ENCODE results near the gene ZEB2. TPM values are rescaled to one million over a fixed set of nuclear protein-coding genes. Genes with fewer than 3 reads are reported as not detected.

Gene ZEB2
- total and polyA plus RNA-seq, 2 donors from 2014 or later: 8.3 to 136 TPM

GRCh38 chr2:144475569-144476275 lies 44.2 kb downstream of the ZEB2 start:
- Histone ChIP-seq H3K9me3 (ENCODE audit: control insufficient read depth in 2 of 3, insufficient read depth in 1 of 3, low read length in 3 of 3) (no peaks in the 10 kb centered on the region), H3K36me3 (ENCODE audit: control insufficient read depth in 2 of 3, insufficient read depth in 3 of 3, low read length in 3 of 3) (no peaks in the 10 kb centered on the region), H3K27ac (ENCODE audit: low read depth in 2 of 2, low read length in 2 of 2) (no peak overlapping the region), H3K4me1 (ENCODE audit: control insufficient read depth in 2 of 3, insufficient read depth in 2 of 3, low read depth in 1 of 3, low read length in 3 of 3) (peaks cover 3 to 22% (median 9%) of the 10 kb centered on the region in 3 donors), H3K4me3 (ENCODE audit: low read length in 3 of 3) (no peak overlapping the region), H3K9ac (ENCODE audit: low read length in 3 of 3) (no peak overlapping the region), H3K27me3 (ENCODE audit: control insufficient read depth, insufficient read depth, low read length) (no peaks in the 10 kb centered on the region)
- DNase-seq (no peak), FAIRE-seq (no peak)
- no peak for TF ChIP-seq CTCF (IDR thresholded peaks at IDR 0.05; ENCODE audit: borderline replicate concordance, extremely low read depth, insufficient read depth)
- intact Hi-C loops (cut with DNase I): no loop called here

GRCh38 chr2:144475044-144475443 lies 44.9 kb downstream of the ZEB2 start:
- peaks cover 3 to 29% (median 9%) of the 10 kb centered on the region in 3 donors for H3K4me1 ChIP-seq (ENCODE audit: control insufficient read depth in 2 of 3, insufficient read depth in 2 of 3, low read depth in 1 of 3, low read length in 3 of 3)
- FAIRE-seq (no peak), DNase-seq (no peak)
- no peak for TF ChIP-seq CTCF (IDR thresholded peaks at IDR 0.05; ENCODE audit: borderline replicate concordance, extremely low read depth, insufficient read depth)
- no peak overlapping the region for H3K4me3 ChIP-seq (ENCODE audit: low read length in 3 of 3)
- H3K27me3 ChIP-seq (ENCODE audit: control insufficient read depth, insufficient read depth, low read length): no peaks in the 10 kb centered on the region
- no peaks in the 10 kb centered on the region for H3K36me3 ChIP-seq (ENCODE audit: control insufficient read depth in 2 of 3, insufficient read depth in 3 of 3, low read length in 3 of 3)
- H3K9ac ChIP-seq (ENCODE audit: low read length in 3 of 3): no peak overlapping the region
- intact Hi-C loops (cut with DNase I): no loop called here
- H3K27ac ChIP-seq (ENCODE audit: low read depth in 2 of 2, low read length in 2 of 2): no peak overlapping the region
- H3K9me3 ChIP-seq (ENCODE audit: control insufficient read depth in 2 of 3, insufficient read depth in 1 of 3, low read length in 3 of 3): no peaks in the 10 kb centered on the region

- Histone ChIP-seq H3K27ac (ENCODE audit: low read depth in 2 of 2, low read length in 2 of 2) (no peak overlapping the region), H3K9ac (ENCODE audit: low read length in 3 of 3) (no peak overlapping the region), H3K36me3 (ENCODE audit: control insufficient read depth in 2 of 3, insufficient read depth in 3 of 3, low read length in 3 of 3) (no peaks in the 10 kb centered on the region), H3K4me3 (ENCODE audit: low read length in 3 of 3) (no peak overlapping the region), H3K27me3 (ENCODE audit: control insufficient read depth, insufficient read depth, low read length) (no peaks in the 10 kb centered on the region), H3K9me3 (ENCODE audit: control insufficient read depth in 2 of 3, insufficient read depth in 1 of 3, low read length in 3 of 3) (no peaks in the 10 kb centered on the region), H3K4me1 (ENCODE audit: control insufficient read depth in 2 of 3, insufficient read depth in 2 of 3, low read depth in 1 of 3, low read length in 3 of 3) (peaks cover 7 to 32% (median 7%) of the 10 kb centered on the region in 3 donors)
- DNase-seq (no peak), FAIRE-seq (no peak)
- intact Hi-C loops (cut with DNase I): no loop called here
- TF ChIP-seq CTCF (IDR thresholded peaks at IDR 0.05; ENCODE audit: borderline replicate concordance, extremely low read depth, insufficient read depth): no peak
Measured at GRCh38 chr2:144474017-144474416, 45.9 kb downstream of the ZEB2 start.

Data from kidney (tissue), 14 donors.